Measurements from ENCODE around the gene BICRA.
"Not testable (repeated sequence)": the region's sequence is repeated elsewhere in the genome, so short reads cannot be mapped to it uniquely, and the experiment has no call there.

Gene BICRA

GRCh38 chr19:47608969-47609905 lies at the start of gene BICRA:
TSS of gene BICRA (plus strand) at chr19:47609134. CDS start at chr19:47673575, 64,441 bp downstream.
- DNase-seq: peak; percentile 83

GRCh38 chr19:47560999-47561398 lies 47.9 kb upstream of the BICRA start:
- no peak for DNase-seq

DNA sequence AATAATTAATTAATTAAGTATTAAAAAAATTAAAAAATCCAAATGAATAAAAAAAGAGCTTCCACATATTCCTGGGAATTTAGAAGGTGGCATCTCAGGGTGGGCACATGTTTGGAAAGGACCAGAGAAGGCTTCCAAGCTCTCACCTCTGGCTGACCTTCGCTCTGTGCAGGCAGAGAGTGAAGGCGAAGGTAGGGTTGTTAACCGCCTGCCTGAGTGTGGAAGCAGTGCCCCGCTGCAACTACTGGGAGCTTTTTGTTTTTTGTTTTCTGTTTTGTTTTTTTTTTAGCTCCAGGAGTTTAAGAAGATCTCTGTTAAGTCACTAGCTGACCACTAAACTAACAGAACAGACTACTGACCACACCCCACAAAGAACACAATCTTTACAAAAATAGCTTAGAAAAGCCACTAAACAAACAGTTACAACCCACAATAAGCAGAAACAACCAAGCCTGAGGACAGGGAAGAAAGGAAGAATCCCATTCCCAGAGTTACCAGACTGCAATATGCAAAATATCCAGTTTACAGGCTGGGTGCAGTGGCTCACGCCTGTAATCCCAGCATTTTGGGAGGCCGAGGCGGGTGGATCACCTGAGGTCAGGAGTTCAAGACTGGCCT lies 47.4 kb upstream of the BICRA start:
- DNase-seq: no peak

- DNase-seq: no peak
These were observed 44.9 kb upstream of the BICRA start for GRCh38 chr19:47564081-47564480.

DNA sequence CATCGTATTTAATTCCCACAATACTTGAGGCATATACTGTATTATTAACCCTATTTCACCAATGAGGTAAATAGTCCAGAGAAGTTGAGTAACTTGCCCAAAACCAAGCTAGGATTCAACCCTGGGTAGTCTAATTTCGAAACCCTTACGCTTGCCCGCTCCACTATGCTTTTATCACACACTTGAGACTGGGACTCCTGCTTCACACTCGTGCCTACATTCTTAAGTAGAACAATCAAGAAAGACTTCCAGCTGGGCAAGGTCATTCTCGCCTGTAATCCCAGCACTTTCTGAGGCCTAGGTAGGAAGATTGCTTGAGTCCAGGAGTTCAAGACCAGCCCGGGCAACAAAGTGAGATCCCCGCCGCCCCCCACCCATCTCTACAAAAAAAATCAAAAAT lies 39.6 kb upstream of the BICRA start:
- no peak for DNase-seq

GRCh38 chr19:47572635-47573034 lies 36.3 kb upstream of the BICRA start:
- no peak for DNase-seq

- DNase-seq: peak; percentile 89
These were observed 35.6 kb upstream of the BICRA start, which contains the start of gene ZNF541 for GRCh38 chr19:47573071-47574026. TSS of gene ZNF541 (minus strand) at chr19:47573148. CDS start at chr19:47555856, 17,292 bp downstream.

DNA sequence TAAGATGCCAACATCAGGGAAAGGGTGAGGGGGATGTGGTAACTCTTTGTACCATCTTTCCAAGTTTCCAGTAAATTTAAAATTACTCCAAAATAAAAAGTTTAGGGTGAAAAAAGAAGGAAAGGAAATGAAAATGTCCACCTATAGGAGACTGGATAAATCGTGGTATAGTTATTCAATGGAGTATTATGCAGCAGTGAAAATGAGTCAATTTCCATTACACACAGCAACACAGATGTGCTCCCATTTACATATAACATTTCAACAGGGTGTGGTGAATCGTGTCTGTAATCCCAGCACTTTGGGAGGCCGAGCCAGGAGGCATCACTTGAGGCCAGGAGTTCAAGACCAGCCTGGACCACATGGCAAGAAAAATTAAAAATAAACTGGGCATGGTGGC lies 28.5 kb upstream of the BICRA start:
- no peak for DNase-seq

DNA sequence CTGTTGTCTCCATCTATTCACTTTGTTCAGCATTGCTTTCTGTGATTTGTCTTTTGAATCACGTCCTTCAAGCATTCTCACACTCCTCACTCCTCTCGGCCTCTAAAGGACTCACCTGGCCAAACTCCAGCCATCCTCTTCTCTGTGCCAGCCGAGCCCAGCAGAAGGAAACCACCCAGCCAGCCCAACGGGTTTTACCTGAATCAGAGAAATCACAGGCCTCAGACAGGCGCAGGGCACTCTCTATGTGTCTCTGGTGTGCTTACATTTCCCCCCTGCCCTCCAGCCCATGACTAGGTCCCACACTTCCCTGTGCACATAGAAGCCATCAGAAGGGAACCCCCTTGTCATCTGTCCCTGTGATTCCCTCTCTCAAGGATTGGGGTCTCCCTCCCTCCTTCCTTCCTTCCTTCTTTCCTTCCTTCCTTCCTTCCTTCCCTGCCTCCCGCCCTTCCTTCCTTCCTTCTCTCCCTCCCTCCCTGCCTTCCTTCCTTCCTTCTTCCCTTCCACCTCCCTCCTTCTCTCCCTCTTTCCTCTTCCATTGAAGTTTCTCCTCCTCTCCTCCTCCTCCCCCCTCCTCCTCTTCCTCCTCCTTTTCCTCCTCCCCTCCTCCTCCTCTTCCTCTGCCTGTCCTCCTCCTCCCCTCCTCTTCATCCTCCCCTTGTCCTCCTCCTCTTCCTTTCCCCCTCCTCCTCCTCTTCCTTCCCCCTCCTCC lies 27.2 kb upstream of the BICRA start:
- DNase-seq: no peak

- no peak for DNase-seq
These were observed 26.5 kb upstream of the BICRA start for GRCh38 chr19:47582320-47582909.

GRCh38 chr19:47583161-47583560 lies 25.8 kb upstream of the BICRA start:
- not testable (repeated sequence) for DNase-seq

GRCh38 chr19:47587295-47587694 lies 21.6 kb upstream of the BICRA start:
- no peak for DNase-seq

- DNase-seq: no peak
These were observed 19.1 kb upstream of the BICRA start for GRCh38 chr19:47589824-47590223.

DNA sequence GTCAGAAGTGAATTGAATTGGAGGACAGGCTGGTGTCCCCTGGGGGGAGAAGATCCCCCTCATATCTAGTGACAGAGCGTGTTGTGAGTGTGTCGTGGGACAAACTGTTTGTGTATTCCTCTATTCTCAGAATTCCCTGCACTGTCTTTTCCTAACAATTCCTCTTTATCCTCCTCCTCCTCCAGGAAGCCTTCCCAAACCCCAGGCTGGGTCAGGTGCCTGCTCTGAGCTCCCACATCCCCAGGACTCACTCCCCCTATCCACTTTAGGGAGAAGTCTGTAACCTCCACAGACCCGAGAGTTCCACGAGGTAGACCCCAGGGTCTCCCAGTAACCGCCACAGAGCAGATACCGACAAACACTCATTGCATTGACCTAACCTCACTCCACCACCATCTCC lies 15.1 kb upstream of the BICRA start:
- no peak for DNase-seq

- peak; percentile 35 for DNase-seq
These were observed 13.0 kb upstream of the BICRA start for GRCh38 chr19:47595944-47596343.

DNA sequence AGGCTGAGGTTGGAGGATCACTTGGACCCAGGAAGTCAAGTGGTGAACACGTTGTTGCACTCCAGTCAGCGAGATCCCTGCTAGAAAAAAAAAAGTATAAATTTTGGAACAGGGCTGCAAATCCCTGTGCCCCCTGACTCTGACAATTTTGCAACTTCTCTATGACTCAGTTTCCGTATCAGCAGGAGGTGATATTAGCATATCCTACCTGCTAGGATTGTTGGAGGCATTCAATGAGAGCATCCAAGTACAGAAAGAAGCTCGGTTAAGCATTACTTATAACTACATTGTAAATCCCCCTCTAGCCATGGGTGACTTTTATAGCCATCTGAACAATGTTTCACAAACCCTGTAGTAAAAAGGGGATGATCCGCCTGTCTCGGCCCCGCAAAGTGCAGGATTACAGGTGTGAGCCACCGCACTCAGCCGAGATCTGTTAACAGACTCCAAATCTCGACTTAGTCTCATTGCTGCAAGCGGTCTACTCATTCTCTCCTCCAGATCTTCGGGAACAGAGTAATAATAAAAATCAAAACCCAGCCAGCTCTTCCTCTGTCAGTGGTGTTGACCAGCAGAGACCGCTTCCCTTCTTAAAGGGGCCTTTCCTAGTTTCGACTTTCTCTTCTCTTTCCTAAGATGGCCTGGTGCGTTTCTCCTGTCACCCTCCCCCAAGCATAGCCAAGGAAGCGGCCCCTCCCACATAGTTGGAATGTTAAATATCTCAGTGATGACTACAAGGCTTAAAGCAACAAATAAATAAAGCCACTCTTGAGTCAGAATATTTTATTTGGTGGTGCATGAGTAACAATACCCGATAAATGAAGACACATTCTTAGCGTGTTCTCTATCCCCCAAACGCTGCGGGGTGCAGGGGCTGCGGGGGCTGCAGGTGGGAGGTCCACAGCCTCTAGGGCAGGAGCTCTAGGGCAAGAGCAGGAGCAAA lies 10.3 kb upstream of the BICRA start:
- DNase-seq: no peak

GRCh38 chr19:47599671-47600245 lies 9.2 kb upstream of the BICRA start:
- DNase-seq: not testable (repeated sequence)

- peak; percentile 99 for DNase-seq
These were observed 8.4 kb upstream of the BICRA start for GRCh38 chr19:47600246-47601179.

Data from CD4-positive, alpha-beta T cell treated with Interferon gamma for 1 hour (primary cell).